Right kidney (tissue), 1 donor: ENCODE data around the gene BAHD1.
"Not testable (repeated sequence)": the region's sequence is repeated elsewhere in the genome, so short reads cannot be mapped to it uniquely, and the experiment has no call there.

Experiments
- DNase-seq: peaks from one replicate; pipeline ENCODE4 v3.0.0-alpha.2; 2016

The BAHD1 gene

GRCh38 chr15:40443846-40444245, 3.1 kb downstream of the BAHD1 start:
- no peak for DNase-seq

GRCh38 chr15:40444736-40445135, 4.0 kb downstream of the BAHD1 start:
- DNase-seq, result no peak

- peak; percentile 10 for DNase-seq
Measured at GRCh38 chr15:40445421-40445922, 4.7 kb downstream of the BAHD1 start.

- no peak for DNase-seq
Measured at GRCh38 chr15:40446144-40446543, 5.4 kb downstream of the BAHD1 start.

- no peak for DNase-seq
Measured at GRCh38 chr15:40448354-40448753, 7.6 kb downstream of the BAHD1 start.

GRCh38 chr15:40449275-40449674, 8.5 kb downstream of the BAHD1 start:
- DNase-seq, result no peak

GRCh38 chr15:40450047-40450446, 9.3 kb downstream of the BAHD1 start:
- DNase-seq, result no peak

- DNase-seq, result no peak
Measured at GRCh38 chr15:40451527-40452158, 10.9 kb downstream of the BAHD1 start.

GRCh38 chr15:40452296-40453090, 11.7 kb downstream of the BAHD1 start:
- peak; percentile 18 for DNase-seq

- not testable (repeated sequence) for DNase-seq
Measured at GRCh38 chr15:40453941-40454340, 13.2 kb downstream of the BAHD1 start.

GRCh38 chr15:40454904-40455391, 14.2 kb downstream of the BAHD1 start:
- no peak for DNase-seq

- no peak for DNase-seq
Measured at GRCh38 chr15:40456299-40456712, 15.6 kb downstream of the BAHD1 start.

- no peak for DNase-seq
Measured at GRCh38 chr15:40456738-40457137, 16.0 kb downstream of the BAHD1 start.

- no peak for DNase-seq
Measured at GRCh38 chr15:40458495-40459371, 18.0 kb downstream of the BAHD1 start.

GRCh38 chr15:40459391-40460015, 18.8 kb downstream of the BAHD1 start:
- no peak for DNase-seq

GRCh38 chr15:40460404-40460803, 19.7 kb downstream of the BAHD1 start:
- no peak for DNase-seq

GRCh38 chr15:40461958-40462357, 21.2 kb downstream of the BAHD1 start:
- no peak for DNase-seq

- no peak for DNase-seq
Measured at GRCh38 chr15:40463279-40463678, 22.5 kb downstream of the BAHD1 start.

- DNase-seq, result no peak
Measured at GRCh38 chr15:40463886-40464545, 23.3 kb downstream of the BAHD1 start.

GRCh38 chr15:40464595-40465185, 23.9 kb downstream of the BAHD1 start:
- no peak for DNase-seq

GRCh38 chr15:40465939-40466338, 25.2 kb downstream of the BAHD1 start:
- DNase-seq, result no peak
